ENCODE measurements around the gene CDK10.
A peak's percentile ranks its signal among the peaks of the same experiment; 100 is the strongest.
"Not testable (repeated sequence)": the region's sequence is repeated elsewhere in the genome, so short reads cannot be mapped to it uniquely, and the experiment has no call there.

CDK10 gene

DNA sequence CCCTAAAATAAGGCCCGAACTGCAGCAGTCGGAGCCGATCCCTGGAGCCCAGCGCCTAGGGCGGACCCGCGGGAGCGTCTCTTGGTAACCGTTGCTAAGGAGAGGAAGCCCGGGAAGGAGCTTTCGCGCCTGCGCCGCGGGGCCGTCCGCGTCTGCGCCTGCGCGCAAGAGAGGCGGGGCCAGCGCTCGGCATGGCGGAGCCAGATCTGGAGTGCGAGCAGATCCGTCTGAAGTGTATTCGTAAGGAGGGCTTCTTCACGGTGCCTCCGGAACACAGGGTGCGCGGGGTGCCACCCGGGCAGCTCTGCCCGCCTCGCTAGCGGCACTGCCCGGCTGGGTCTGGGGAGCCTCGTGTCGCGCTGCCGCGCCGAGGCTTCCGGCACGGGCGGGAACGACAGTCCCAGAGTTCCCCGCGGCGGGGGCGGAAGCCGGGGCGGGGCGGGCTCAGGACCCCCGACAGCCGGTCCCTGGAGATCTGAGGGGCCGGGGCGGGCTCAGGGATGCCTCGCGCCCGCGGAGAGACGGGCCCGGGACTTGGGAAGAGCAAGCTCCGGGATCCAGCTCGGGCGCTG, at the start of gene CDK10:
Gene CDK10, plus strand, starts transcription at position 170 of the 572 bp plus-strand sequence. Its CDS starts 22 bp downstream, at position 192.
- DNase-seq, result peak; percentile 85

DNA sequence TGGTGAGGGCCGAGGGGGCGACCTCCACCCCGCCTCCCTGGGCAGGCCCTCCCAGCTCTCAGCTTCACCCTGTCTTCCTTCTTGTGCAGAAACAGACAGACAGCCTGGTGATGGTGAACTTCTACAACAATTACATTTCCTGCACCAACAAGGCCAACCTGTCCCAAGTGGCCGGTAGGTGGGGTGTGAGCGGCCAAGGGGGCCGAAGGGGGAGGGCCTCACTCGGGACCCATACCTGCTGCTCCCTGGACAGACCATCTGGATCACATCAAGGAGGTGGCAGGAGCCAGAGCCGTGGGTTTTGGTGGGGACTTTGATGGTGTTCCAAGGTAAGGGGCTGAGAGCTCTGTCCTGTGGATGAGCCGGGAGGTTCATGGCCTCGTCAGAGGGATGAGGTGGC, 49.1 kb upstream of the CDK10 start:
- DNase-seq, result no peak

- no peak for DNase-seq
Measured at GRCh38 chr16:89638455-89638854, 48.0 kb upstream of the CDK10 start.

DNA sequence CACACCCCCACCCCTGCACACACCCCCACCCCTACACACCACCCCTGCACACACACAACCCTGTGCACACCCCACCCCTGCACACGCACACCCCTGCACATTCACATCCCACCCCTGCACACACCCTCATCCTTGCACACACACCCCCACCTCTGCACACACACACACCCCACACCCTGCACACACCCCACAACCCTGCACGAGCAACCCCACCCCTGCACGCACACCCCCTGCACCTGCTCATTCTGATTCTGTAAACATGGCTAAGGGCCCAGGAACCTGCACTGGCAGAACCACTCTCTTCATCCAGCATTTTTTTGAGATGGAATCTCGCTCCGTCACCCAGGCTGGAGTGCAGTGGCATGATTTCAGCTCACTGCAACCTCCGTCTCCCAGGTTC, 47.1 kb upstream of the CDK10 start:
- no peak for DNase-seq

GRCh38 chr16:89641458-89642119, 44.9 kb upstream of the CDK10 start:
- DNase-seq, result no peak

- no peak for DNase-seq
Measured at GRCh38 chr16:89642574-89642973, 43.9 kb upstream of the CDK10 start.

GRCh38 chr16:89643769-89644300, 42.7 kb upstream of the CDK10 start:
- DNase-seq, result no peak

DNA sequence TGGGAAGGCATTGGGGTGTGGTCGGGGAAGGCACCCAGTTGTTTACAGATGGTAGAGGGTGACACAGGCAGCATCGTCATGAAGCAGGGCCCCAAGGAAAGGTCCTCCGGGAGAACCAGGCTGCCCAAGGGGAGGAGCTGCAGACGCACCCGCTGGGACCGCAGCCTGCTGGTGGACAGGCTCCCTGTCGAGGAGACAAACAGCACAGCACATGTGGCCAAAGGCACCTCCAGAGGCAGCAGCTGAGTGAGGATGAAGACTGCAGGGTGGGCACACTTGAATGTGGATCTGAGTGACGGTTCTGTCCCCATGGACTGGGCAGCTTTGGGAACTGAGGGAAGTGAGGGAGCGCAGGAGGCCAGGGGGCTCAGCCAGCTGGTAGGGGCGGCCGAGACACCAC, 41.4 kb upstream of the CDK10 start:
- no peak for DNase-seq

- DNase-seq, result no peak
Measured at GRCh38 chr16:89646270-89646669, 40.2 kb upstream of the CDK10 start.

DNA sequence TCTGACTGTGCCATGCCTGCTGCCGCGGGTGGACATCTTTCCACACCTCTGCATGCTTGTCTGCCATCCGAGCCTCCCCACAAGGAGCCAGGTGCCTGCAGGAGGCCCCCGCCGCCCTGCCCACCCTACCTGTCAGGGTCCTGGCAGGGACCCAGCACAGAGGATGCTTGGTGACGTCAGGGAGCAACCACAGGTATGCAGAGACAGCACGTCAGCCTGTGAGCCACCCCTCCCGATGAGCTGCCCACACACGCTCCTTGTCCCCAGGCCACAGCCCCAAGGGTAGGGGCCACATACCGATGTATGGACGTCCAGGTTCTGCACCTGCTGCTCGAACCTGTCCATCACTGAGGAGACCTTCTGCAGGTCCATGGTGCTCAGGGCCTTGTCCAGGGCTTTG, 39.6 kb upstream of the CDK10 start:
- no peak for DNase-seq

DNA sequence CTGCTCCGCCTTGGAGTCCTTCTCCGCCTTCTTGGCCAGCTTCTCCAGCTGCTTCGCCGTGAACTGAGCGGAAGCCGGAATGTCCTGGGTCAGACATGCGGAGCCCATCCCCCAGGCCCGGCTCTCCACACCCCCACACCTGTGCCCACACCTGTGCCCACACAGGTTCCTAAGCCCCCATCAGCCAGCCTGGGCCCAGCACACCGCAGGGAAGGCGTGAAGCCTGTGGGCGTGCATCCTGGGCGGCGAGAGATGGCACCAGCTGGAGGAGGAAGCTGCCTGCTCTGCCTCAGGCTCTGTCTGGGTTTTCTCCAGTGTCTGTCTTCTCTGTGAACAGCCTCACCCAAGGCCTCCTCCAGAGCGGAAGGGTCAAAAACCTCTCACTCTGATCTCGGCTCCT, 34.9 kb upstream of the CDK10 start:
- no peak for DNase-seq

DNA sequence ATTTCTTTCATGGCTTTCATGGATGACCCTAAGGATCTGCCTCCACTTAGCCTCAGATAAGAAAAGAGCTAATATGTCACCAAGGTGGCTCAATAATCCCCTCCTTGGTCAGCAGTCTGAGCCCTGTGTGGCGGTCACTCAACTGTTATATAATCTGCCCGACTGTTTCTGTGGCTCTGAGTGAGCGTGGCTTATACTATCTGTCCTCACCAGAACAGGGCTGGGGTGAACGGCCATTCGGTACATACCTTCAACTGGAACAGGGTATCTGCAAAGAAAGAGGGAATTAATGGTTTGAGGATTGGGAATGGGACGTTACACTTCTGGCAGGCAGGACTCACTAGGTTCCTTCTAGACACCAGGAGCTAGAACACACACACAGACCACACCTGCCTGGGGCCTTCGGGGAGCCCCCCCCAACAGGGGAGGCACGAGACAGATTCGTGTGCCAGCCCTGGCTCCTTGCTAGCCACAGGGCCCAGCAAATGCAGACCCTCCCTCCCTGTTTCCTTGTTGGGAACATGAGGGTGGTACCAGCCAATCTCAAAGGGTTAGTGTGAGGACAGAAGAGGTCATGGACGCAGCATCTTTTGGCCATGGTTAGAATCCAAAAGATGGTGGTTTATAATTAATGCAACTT, 32.7 kb upstream of the CDK10 start:
- no peak for DNase-seq

DNA sequence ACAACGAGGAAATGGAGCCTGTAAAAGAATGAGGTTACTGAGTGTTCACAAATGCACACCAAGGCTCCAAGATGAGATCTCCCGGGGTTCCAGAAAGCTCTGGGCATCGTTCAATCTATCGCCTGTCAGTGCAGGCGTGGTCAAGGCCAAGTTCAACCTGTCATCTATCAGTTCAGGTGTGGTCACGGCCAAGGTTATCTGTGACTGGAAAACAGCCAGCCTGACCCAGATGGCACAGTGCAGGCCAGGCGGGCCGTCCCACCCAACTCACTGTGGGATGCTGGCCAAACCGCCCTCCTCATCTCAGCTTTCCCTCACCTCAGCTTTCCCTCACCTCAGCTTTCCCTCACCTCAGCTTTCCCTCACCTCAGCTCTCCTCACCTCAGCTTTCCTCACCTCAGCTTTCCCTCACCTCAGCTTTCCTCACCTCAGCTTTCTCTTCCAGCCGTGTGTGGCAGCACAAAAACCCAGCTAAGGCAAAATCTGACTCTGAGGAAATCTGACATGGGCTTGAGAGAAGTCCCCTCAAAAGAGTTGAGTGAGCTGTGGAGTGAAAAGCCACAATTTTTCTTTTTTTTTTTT, 31.3 kb upstream of the CDK10 start:
- DNase-seq, result no peak

DNA sequence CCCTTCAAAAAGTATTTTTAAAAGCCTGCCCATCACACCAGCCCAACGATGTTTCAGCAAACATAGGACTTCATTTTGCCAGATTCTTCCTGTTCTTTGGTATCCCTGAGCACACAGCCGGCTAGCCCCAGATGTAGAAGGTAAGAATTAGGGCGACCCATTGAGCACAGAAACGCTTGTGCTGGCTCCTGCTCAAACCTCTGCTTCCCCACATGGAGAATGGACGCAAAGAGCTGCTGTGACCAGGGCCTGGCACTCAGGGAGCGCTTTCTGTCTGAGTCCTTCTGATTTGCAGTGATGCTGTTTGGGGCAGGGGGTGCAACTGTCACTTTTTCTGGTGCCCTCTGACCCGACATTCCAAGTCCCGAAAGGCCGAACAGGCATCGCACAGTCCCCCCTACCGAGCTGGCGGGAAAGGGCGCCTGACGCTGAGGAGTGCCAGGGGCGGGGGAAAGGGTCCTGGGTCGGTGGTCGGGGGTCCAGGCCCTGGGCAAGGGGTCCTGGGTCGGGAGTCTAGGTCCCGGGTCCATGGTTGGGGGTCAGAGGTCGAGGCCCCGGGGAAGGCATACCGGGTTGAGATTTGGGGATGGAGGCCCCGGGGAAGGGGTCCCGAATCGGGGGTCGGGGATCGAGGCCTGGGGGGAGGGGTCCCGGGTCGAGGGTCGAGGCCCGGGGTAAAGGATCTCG, 29.9 kb upstream of the CDK10 start:
- no peak for DNase-seq

DNA sequence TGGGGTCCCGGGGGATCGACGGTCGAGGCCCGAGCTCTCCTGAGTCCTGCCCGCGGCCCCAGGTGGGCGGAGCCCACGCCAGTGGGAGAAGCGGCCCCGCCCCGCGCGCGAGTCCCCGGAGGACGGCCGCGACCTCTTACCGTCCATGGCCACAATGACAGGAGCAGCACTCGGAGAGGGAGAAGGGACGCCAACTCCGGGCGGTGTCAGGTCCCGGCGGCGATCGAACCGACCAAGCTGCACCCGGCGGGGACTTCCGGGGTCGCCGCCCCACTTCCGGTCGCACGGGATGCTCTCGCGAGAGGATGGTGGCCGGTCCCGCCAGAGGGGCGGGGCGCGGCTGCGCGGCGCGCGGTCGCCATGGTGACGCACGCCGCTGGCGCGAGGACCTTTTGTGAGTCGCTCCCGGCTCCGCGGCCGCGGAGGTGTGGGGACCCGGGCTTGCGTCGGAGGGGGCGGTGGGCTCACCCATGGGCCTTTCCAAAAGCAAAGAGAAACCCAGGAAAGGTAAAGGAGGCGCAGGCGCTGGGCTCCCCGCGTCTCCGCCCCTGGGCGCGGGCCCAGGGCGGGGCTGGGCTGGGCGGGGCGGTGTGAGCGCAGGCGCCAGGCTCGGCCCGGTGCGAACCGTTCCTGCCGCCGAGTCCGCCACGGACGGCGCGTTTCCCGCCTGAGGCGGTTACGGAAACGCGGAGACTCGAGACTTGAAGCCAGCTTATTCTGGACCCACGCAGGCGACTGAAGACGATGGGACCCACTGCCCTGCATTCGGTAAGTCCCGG, 28.9 kb upstream of the CDK10 start, which contains the start of the genes CHMP1A and SPATA33:
Gene CHMP1A, minus strand, starts transcription at position 267 of the 779 bp plus-strand sequence. Its CDS starts 120 bp downstream, at position 147.
Gene SPATA33, plus strand, starts transcription at position 395 of the 779 bp plus-strand sequence. Its CDS starts 76 bp downstream, at position 471.
- peak; percentile 85 for DNase-seq

- no peak for DNase-seq
Measured at GRCh38 chr16:89658221-89658879, 28.1 kb upstream of the CDK10 start.

DNA sequence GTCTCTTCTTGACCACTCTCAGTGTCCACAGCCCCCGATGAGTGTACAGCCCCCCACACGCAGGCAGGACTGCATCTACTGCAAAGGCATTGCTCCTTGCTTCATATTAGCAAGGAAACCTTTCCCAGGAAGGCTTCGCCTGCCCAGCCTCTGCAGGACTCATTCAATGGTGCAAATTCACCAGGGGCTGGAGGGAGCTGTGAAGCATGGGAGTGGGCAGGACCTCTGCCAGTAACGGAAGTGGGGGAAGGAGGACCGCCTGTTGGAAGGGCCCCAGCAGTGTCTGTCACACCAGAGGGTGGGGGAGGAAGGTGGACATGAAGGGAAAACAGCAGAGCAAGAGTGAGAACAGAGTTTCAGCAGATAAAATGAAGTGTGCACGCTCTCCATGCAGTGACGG, 26.3 kb upstream of the CDK10 start:
- no peak for DNase-seq

DNA sequence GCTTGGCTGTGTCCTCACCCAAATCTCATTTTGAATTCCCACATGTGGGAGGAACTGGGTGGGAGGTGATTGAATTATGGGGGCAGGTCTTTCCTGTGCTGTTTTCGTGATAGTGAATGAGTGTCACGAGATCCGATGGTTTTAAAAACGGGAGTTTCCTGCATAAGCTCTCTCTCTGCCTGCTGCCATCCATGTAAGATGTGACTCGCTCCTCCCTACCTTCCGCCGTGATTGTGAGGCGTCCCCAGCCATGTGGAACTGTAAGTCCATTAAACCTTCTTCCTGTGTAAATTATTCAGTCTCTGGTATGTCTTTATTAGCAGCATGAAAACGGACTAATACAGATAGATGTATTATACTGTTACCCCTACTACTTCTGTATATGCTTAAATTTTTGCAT, 25.3 kb upstream of the CDK10 start:
- no peak for DNase-seq

DNA sequence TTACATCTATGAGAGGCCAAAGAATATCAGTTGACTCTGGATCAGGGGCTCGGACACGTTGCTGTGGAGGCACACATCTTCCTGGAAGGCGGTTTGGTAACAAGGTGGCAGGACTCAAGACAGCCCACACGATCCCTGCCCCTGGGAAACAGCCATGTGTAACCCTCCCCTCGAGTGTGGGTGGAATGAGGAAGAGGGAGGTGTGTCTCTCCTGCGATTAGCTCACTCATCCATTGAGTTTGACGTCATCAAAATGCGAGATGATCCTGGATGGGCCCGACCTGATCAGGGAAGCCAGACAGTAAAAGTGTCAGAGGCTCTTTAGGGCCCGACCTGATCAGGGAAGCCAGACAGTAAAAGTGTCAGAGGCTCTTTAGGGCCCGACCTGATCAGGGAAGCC, 22.3 kb upstream of the CDK10 start:
- DNase-seq, result not testable (repeated sequence)

DNA sequence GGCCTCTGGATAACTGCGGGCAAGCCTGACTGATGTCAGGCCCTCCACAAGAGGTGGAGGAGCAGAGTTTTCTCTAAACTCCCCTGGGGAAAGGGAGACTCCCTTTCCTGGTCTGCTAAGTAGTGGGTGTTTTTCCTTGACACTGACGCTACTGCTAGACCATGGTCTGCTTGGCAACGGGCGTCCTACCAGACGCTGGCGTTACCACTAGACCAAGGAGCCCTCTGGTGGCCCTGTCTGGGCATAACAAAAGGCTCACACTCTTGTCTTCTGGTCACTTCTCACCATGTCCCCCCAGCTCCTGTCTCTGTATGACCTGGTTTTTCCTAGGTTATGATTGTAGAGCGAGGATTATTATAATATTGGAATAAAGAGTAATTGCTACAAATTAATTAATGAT, 19.5 kb upstream of the CDK10 start:
- peak; percentile 24 for DNase-seq

DNA sequence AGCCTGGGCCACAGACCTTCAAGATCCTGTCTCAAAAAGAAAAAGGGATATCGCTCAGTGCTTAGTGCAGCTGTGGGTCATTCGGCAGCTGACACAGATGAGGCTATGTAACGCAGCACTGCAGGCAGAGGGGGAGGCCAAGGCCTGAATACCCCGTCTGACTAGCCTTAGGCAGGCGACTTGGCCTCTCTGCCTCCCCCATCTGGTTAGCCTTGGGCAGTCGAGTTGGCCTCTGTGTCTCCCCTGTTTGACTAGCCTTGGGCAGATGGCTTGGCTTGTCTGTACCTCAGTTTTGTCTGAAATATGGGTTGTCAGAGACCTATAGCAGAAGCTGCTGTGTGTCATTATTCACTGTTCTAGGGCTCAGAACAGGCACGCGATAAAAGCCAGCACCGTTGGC, 18.9 kb upstream of the CDK10 start:
- DNase-seq, result no peak

- DNase-seq, result no peak
Measured at GRCh38 chr16:89668790-89669158, 17.7 kb upstream of the CDK10 start.
